Stimulated activated effector memory CD8-positive, alpha-beta T cell treated with anti-CD3 and anti-CD28 coated beads, Interleukin-12 subunit alpha, Interleukin-12 subunit beta, amount 100 ng/mL, for 72 hours (primary cell): ENCODE results near the gene CCDC77.
"Not testable (repeated sequence)": the region's sequence is repeated elsewhere in the genome, so short reads cannot be mapped to it uniquely, and the experiment has no call there.

Source experiments
- ATAC-seq: fragments of 150-1000 bp; cut with Tn5 transposase; 2 replicates; pipeline ENCODE4 v1.10.0; 2021
- DNase-seq, 2 donors: peaks; one replicate each; pipeline ENCODE4 v3.0.0; 2021 to 2022; ENCODE audit warnings: low spot score in 2 of 2
- H3K27ac Mint-ChIP-seq: one replicate; pipeline ENCODE4 v1.8.0; 2022; ENCODE audit warnings: mild to moderate bottlenecking, mixed read lengths
- H3K36me3 Mint-ChIP-seq: one replicate; pipeline ENCODE4 v1.8.0; 2022; ENCODE audit warnings: mild to moderate bottlenecking, mixed read lengths
- H3K4me1 Mint-ChIP-seq: one replicate; pipeline ENCODE4 v1.8.0; 2022; ENCODE audit warnings: mixed read lengths
- H3K4me3 Mint-ChIP-seq: one replicate; pipeline ENCODE4 v1.8.0; 2022; ENCODE audit warnings: mild to moderate bottlenecking, mixed read lengths
- H3K9me3 Mint-ChIP-seq: one replicate; pipeline ENCODE4 v1.8.0; 2022; ENCODE audit warnings: mixed read lengths

The CCDC77 gene

DNA sequence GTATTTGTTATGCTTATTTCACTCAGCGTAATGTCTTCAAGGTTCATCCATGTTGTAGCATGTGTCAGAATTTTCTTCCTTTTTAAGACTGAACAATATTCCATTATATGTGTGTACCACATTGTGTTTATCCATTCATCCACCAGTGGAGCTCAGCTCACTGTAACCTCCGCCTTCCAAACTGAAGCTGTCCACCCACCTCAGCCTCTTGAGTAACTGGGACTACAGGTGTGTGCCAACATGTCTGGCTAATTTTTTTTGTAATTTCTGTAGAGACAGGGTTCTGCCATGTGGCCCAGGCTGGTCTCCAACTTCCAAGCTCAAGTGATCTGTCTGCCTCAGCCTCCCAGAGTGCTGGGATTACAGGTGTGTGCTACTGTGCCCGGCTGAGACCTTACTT, 21.1 kb downstream of the CCDC77 start:
- ATAC-seq = no peak
- no peak for DNase-seq
- no peak overlapping the region for H3K4me3 Mint-ChIP-seq
- no peaks in the 10 kb centered on the region for H3K4me1 Mint-ChIP-seq
- H3K36me3 Mint-ChIP-seq = peaks cover 51% of the 10 kb centered on the region
- H3K27ac Mint-ChIP-seq = no peak overlapping the region
- no peaks in the 10 kb centered on the region for H3K9me3 Mint-ChIP-seq

DNA sequence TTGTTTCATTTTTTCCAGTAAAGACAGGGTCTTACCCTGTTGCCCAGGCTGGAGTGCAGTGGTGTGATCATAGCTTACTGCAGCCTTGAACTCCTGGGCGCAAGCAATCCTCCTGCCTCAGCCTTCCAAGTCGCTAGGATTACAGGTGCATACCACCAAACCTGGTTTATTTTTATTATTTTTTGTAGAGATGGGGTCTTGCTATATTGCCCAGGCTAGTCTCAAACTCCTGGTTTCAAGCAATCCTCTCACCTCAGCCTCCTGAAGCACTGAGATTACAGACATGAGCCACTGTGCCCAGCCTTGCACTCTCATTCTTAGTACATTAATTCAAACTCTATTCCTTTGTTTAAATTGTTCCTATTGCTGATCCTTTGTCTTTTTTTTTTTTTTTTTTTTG, 34.3 kb downstream of the CCDC77 start:
- H3K9me3 Mint-ChIP-seq, ATAC-seq, H3K27ac Mint-ChIP-seq, H3K4me1 Mint-ChIP-seq, DNase-seq, H3K4me3 Mint-ChIP-seq: not testable (repeated sequence)
- H3K36me3 Mint-ChIP-seq = peaks cover 73% of the 10 kb centered on the region

DNA sequence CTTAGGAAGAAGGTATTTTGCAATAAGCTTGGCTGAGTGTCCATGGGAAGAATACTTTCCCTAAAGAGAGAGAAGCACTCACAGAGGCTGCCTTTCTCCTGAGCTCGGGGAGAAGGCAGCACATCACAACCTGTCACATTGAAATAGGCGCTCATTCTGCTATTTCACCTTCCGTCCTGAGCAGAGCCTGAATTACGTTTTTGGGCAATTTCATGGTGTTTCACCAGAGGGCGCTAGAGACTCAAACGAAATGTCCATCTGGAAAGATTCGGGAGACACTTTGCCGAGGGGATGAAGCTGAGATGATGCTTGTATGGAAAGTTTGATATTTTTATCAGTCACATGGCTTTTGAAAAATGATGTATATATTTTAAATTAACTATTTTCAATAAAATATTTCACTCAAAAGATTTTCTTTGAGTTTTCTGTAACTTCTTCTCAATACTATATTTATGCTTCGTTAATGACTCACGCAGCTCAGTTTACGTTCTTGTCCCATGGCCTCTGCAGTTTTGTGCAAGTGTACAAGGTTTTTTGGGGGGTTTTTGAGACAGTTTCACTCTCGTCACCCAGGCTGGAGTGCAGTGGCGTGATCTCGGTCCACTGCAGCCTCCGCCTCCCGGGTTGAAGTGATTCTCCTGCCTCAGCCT, 40.9 kb downstream of the CCDC77 start:
- Mint-ChIP-seq H3K9me3 (no peaks in the 10 kb centered on the region), H3K4me1 (no peaks in the 10 kb centered on the region), H3K36me3 (peaks cover 10% of the 10 kb centered on the region), H3K4me3 (no peak overlapping the region), H3K27ac (no peak overlapping the region)
- ATAC-seq (no peak), DNase-seq (peak; percentile 22 to 70)

DNA sequence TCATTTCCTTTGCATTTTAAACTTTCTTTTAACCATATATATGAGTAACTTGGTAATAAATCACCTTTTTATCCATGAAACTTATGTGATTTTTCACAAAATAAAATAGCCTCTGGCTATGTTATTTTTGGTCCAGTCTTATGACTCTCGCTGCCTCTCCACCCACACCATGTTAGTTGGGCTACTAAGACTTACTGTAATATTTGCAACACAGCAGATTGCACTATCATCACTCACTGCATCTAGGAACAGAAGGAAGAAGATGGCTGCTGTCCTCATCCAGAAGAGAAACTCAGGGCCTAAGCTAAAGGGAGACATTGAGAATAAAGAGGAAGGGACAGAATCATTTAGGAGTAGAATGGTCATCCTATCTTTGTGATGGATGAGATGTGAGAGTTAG, 45.7 kb downstream of the CCDC77 start:
- H3K4me3 Mint-ChIP-seq = no peak overlapping the region
- DNase-seq (no peak), ATAC-seq (no peak)
- no peaks in the 10 kb centered on the region for H3K36me3 Mint-ChIP-seq
- no peaks in the 10 kb centered on the region for H3K4me1 Mint-ChIP-seq
- H3K27ac Mint-ChIP-seq = no peak overlapping the region
- no peaks in the 10 kb centered on the region for H3K9me3 Mint-ChIP-seq

DNA sequence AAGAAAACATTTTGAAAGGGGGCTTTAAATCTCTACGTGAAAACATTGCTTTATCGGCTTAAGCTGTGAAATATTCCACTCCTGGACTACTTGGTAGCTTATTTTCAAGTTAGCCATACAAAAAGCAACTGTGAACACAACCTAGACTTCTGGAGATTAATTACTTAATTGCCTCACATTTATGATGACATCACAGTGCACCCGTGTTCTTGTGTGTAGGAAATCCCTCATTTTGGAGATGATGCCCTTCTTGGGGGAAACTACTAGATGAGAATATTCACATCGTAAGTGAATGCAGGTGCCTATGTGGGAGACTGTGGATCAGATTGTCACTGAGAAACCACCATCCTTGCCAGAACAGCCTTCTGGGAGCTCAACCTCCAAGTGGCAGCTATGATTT, 47.8 kb downstream of the CCDC77 start:
- Mint-ChIP-seq H3K36me3 (no peaks in the 10 kb centered on the region), H3K4me1 (no peaks in the 10 kb centered on the region), H3K4me3 (no peak overlapping the region), H3K9me3 (no peaks in the 10 kb centered on the region), H3K27ac (no peak overlapping the region)
- ATAC-seq (no peak), DNase-seq (no peak)

DNA sequence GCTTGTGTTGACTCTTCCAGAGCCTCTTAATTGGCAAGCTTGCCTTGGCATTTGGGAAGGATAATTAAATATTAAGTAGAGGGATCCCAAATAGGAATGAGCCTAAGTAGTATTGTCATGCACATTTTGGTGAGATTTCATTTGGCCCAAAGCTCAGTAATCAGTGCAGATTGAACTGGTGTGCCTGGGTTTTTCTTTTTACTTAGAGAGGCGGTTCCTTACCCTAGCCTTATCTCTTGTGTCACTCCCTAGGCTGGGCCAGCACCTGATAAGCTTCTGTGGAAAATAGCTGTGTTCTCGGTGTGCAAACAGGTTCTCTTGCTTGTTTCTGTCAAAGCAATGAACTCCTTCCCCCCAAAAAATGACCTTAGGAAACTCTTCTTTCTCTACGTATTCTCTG, 49.0 kb downstream of the CCDC77 start:
- DNase-seq = no peak
- Mint-ChIP-seq H3K4me3 (no peak overlapping the region), H3K9me3 (no peaks in the 10 kb centered on the region), H3K27ac (no peak overlapping the region), H3K36me3 (no peaks in the 10 kb centered on the region), H3K4me1 (peaks cover 5% of the 10 kb centered on the region)
- no peak for ATAC-seq

DNA sequence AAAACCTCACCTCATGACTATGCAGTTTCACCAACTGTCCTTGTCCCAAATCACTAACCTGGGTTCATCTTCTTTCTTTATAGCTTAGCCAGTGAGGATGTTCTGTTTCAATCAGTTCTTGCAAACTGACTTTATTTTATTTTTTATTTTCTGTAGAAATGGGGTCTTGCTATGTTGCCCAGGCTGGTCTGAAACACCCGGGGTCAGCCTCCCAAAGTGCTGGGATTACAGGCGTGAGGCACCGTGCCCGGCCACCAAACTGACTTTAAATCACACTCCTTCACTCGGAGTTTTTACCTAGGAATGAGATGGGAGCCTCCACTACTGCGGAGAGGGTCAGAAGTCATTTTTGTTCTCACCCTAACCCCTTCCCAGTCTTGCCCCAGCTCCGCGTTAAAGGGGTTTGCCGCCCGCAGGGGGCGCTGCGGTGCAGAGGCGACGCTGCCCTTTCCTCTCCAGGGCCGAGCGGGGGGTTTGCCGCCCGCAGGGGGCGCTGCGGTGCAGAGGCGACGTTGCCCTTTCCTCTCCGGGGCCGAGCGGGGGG, 51.3 kb downstream of the CCDC77 start:
- DNase-seq = peak; percentile 80 to 94

DNA sequence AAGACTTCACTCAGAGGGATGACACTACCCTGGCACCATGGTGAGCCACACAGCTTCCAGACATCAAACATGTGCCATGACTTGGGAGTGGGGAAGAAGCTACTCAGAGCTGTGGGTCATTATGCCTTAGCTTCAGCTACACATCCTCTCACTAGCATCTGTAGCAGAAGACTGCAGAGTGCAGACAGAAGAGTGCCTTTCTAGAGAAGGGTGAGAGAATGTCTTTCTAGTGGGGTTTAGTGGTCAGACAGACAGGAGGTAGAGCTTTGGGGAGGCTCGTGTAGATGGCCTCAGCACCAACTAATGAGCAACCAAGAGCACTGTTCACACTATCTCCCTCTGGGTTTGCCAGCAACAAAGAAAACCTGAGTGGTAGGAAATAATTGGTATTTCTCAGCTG, 53.4 kb downstream of the CCDC77 start:
- Mint-ChIP-seq H3K36me3 (no peaks in the 10 kb centered on the region), H3K4me3 (no peak overlapping the region), H3K9me3 (no peaks in the 10 kb centered on the region), H3K27ac (no peak overlapping the region), H3K4me1 (peaks cover 28% of the 10 kb centered on the region)
- peak; percentile 27 for ATAC-seq
- no peak for DNase-seq

More for the DNA sequence above, 51.3 kb downstream of the CCDC77 start:
- Mint-ChIP-seq H3K9me3 (no peaks in the 10 kb centered on the region), H3K4me1 (peaks cover 13% of the 10 kb centered on the region), H3K36me3 (no peaks in the 10 kb centered on the region), H3K4me3 (no peak overlapping the region), H3K27ac (no peak overlapping the region)
- peak; percentile 56 for ATAC-seq

DNA sequence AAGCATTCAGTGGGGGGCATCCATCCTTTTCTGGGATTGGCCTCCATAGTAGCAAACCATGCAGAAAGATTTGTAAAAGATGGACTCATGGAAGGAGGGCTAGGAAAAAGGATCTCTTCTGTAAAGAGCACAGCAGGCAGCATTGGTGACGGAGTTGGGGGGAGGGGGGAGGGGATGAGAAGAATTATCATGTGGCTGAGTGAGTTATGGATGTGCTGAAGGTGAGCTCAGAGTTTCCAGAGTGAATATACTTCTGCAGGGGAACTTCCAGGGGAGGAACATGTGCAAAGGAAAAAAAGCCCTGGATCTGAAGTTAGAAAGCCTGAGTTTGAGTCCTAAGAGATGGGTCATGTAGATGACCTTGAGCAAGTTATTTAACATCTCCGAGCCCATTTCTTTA, 54.4 kb downstream of the CCDC77 start:
- H3K4me1 Mint-ChIP-seq = peaks cover 30% of the 10 kb centered on the region
- no peak overlapping the region for H3K4me3 Mint-ChIP-seq
- no peak overlapping the region for H3K27ac Mint-ChIP-seq
- H3K36me3 Mint-ChIP-seq = no peaks in the 10 kb centered on the region
- ATAC-seq (no peak), DNase-seq (no peak)
- H3K9me3 Mint-ChIP-seq = no peaks in the 10 kb centered on the region

DNA sequence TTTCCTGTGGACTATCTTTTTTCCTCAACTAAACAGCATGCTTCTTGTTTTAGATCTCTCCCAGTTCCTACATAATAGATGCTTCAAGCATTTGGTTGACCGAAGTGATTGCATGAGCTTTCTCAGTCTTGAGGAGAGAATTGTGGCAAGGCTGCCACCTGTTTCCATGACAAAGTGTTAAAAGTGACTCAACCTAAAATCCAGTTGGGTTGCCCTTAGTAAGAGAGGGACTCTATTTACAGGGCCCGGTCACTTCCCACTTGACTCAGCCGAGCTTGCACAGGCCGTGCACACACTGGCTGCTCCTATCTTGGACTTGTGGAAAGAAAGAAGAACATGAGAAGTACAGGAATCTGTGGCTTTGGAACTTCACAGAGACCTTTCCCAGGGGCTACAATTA, 56.2 kb downstream of the CCDC77 start:
- no peaks in the 10 kb centered on the region for H3K36me3 Mint-ChIP-seq
- H3K9me3 Mint-ChIP-seq = no peaks in the 10 kb centered on the region
- peak overlapping the region; percentile 39 for H3K27ac Mint-ChIP-seq
- ATAC-seq = peak; percentile 82
- peak in 1 of 2 donors; percentile 72 for DNase-seq
- peaks cover 46% of the 10 kb centered on the region for H3K4me1 Mint-ChIP-seq
- peak overlapping the region; percentile 74 for H3K4me3 Mint-ChIP-seq

DNA sequence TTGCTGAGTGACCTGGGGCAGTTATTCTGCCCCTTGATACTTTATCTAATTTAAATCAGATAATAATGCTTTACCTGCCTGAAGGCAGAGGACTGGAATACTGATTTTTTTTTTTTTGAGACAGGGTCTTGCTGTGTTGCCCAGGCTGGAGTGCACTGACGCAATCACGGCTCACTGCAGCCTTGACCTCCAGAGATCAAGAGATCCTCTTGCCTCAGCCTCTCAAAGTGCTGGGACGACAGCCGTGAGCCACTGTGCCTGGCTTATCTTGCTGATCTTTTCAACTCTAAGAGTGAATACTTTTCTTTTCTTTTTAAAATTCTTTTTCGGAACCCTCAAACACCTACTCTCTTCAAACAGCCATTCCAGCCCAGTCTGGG, 57.6 kb downstream of the CCDC77 start:
- Mint-ChIP-seq H3K4me1 (peaks cover 58% of the 10 kb centered on the region), H3K27ac (peak overlapping the region; percentile 20), H3K4me3 (peak overlapping the region; percentile 74), H3K36me3 (no peaks in the 10 kb centered on the region), H3K9me3 (no peaks in the 10 kb centered on the region)
- no peak for ATAC-seq
- no peak for DNase-seq

DNA sequence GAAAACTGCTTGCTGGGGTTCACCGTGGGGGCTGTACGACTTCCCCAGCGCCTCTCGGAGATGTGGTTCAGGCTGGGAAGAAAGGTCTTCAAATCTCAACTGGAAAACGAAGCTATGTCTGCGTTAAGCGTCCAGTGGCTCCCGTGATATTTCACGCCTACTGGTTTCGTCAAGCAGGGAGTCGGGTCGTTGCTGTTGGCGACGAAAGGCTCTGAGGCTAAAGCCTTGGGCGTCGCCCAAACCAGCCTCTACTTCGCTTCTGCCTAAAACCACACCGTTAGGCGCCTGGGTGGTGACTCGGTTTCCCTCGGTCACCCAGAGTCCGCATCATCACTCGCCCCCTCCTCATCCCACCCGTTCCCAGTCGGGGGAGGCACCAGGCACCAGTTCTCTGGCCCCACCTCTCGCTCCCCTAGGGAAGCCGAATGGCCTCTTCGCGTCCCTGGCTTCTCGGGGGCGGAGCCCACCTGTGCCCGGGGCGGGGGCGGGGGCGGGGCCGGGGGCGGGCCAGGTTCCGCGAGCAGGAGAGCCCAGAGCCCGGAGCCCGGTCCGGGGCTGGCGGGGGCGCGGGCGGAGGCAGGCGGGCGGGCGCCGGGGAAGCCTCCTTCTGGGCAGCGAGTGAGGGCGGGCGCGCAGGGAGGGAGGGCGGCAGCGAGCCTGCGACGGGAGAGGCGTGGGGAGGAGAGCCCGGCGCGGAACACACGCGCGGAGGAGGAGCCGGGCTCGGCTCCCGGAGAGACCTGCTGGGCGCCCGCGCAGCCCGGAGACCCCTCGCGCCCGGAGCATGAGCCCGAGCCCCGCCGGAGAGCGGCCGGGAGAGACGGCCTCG, 58.2 kb downstream of the CCDC77 start, which contains the start of gene B4GALNT3:
B4GALNT3 (plus strand) TSS at position 510 of the 829 bp plus-strand sequence. CDS start 438 bp downstream, outside the sequence.
- DNase-seq = peak; percentile 27 to 77

DNA sequence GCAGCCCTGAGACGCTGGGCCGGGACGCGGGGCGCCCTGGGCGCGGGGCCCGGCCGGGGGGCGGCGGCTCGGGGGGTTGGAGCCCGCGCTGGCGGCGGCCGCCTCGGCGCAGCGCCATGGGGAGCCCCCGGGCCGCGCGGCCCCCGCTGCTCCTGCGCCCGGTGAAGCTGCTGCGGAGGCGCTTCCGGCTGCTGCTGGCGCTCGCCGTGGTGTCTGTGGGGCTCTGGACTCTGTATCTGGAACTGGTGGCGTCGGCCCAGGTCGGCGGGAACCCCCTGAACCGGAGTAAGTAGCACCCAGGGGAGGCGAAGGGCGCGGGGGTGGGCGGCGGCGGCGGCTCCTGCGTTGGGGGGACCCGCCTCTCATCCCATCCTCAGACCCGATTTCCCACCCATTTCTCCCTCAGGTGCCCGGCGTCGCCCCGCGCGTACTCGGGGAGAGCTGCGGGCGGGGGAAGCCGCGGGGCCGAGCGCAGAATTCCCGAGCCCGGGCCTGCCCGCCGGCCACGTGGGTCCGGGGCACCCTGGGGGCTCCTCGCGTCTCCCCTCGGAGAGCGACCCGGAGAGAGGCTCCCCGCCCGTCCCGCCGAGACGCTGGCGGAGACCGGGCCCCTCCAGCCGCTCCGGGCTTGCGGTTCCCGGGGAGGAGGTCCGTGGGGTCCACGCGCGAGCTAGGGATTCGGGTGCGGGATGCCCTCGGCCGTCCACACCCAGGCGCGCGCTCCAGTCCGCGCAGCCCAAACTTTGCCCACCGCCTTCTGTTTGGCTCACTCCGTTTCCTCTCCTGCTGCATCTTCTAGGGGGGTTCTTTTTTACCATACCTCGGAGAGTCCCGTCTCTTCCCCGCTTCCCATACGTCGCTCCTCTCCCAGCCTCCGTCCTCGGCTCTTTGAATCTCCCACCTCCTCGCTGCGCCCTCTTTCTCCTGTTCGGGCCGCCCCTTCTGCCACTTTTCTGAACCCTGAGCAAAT, 59.1 kb downstream of the CCDC77 start:
- Mint-ChIP-seq H3K27ac (peak overlapping the region; percentile 5), H3K4me1 (peaks cover 61% of the 10 kb centered on the region), H3K9me3 (no peaks in the 10 kb centered on the region), H3K4me3 (peak overlapping the region; percentile 74), H3K36me3 (no peaks in the 10 kb centered on the region)
- DNase-seq (peak; percentile 24 to 67), ATAC-seq (peak; percentile 73)

More for the DNA sequence above, 58.2 kb downstream of the CCDC77 start, which contains the start of gene B4GALNT3:
- Mint-ChIP-seq H3K36me3 (no peaks in the 10 kb centered on the region), H3K9me3 (no peaks in the 10 kb centered on the region), H3K4me1 (peaks cover 59% of the 10 kb centered on the region), H3K4me3 (peak within 1 kb of the TSS; percentile 74), H3K27ac (peak within 1 kb of the TSS; percentile 20)
- peak; percentile 57 for ATAC-seq

DNA sequence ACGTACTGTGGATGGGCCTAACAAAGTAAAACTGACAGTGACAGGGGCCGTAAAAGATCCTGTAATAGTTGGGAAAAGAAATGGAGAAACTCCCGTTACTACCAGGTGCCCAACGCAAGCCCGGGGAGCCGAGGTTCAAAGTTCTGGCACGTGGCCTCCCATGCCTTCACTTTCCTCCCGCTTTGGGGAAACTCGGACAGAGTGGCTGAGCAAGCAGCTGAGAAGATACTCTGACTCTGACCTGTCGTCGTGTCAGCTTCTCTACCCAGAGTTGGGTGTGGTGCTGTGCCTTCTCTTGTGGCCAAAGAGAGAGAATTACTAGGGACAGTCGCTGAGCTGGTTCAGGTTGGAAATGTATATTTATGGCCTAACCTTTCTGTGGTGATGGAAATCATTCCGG, 60.0 kb downstream of the CCDC77 start:
- no peak for DNase-seq
- Mint-ChIP-seq H3K4me3 (peak overlapping the region; percentile 74), H3K36me3 (no peaks in the 10 kb centered on the region), H3K9me3 (no peaks in the 10 kb centered on the region), H3K27ac (no peak overlapping the region), H3K4me1 (peaks cover 61% of the 10 kb centered on the region)
- ATAC-seq = no peak
